DMS 273 (cell line): ENCODE results near the gene TOMM6.

Source experiments
- DNase-seq: peaks from one replicate; lab custom pipeline; 2025; ENCODE audit not compliant: unreplicated experiment; lab: John Stamatoyannopoulos, UW

TOMM6 gene

DNA sequence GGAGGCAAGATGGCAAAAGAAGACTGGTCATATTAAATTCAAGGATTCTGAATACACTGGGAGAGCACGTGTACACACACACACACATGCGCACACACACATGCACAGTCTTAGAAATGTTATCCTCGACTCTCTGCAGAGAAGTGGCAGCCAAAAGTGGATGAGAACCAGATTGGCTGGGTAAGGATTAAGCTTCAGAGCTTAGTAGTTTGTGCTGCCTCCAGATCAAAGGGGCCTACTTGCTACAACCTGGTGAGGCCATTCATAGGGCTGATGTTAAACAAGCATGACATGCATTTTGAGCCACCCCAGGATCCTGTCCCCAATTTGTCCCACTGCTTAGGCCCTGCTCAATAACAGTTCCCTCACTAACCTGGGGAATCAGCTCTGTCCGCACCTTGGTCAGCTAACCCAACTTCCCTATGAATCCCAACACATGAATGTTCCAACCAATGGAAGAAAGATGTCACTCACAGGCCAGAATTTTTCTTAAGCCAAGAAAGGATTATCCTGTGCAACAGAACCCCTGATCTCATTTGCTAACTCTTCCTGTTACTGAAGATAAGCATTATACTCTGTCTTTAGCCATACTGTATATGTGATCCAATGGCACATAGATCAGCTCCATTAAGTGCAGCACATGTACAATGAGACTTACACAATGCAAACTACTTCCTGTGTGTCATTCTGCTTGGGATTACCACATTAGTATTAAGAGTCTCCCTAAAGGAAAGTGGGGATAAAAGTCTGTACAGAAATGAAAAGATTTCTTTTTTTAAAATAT lies 31.0 kb downstream of the TOMM6 start:
- no peak for DNase-seq

GRCh38 chr6:41821266-41821665 lies 33.8 kb downstream of the TOMM6 start:
- no peak for DNase-seq

GRCh38 chr6:41822021-41822420 lies 34.5 kb downstream of the TOMM6 start:
- DNase-seq: no peak

DNA sequence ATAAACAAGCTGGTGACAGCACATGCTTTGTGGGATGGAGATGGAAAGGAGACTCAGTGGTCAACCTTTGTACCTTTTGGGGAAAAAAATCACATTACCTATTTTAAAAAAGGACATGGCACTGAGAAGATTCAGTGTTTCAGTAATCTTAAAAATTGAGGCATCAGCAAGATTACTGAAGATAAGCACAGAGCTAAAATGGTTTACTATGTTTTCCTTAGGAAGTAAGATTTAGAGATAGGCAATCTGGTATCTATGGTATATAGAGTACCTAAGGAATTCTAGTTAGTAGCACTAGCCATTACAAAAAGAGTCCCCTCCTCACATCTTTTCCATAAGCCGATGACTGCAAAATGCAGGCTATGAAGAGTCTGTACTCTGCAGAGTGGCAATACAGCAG lies 35.7 kb downstream of the TOMM6 start:
- no peak for DNase-seq

- no peak for DNase-seq
These were observed 37.4 kb downstream of the TOMM6 start for GRCh38 chr6:41824571-41825569.

DNA sequence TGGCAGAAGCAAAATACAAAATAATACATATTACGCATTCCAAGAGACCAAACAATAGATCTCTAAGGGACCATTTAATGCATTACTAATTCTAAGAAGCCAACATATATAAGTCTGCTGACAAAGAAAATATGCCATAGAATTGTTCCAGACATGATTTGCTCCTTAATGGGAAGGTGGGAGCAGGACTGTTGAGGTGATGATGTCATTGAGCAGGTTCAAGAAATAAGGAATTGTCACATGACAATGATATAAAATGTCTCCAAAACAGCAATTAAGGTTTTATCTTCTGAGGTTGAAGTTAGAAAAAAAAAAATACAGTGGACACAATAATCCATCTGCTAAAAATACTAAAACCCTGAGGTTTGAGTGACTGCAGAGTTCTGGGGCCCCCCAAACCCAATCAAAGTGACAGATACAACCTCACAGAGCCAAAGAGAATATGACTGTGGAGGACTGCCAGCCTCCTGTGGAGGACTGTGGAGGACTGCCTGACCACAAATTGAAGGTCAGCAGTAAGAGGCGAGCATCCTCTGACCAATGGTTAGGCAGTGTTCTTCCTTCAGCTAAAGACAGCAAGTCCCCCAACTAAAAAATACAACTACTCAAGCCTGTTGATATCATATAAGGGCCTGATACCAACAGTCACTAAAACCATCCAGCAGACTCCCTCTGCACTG lies 39.0 kb downstream of the TOMM6 start:
- no peak for DNase-seq

GRCh38 chr6:41832263-41832662 lies 44.8 kb downstream of the TOMM6 start:
- no peak for DNase-seq

DNA sequence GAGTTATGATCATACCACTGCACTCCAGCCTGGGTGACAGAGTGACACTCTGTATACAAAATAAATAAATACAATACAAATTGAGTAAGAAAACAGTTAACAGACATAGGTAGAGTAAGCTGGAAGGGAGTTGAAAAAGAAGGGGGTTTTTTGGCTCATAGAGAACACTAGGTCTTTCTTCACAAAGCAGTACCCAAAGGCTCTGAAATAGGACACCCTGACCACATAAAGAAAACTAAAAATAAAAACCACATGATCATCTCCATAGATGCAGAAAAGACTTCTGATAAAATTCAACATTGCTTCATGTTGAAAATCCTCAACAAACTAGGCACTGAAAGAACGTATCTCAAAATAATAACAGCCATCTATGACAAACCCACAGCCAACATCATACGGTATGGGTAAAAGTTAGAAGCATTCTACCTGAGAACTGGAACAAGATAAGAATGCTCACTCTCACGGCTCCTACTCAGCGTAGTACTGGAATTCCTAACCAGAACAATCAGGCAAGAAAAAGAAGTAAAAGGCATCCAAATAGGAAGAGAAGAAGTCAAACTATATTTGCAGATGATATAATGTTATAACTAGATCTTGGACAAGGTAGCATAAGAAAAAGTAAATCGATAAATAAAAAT lies 48.6 kb downstream of the TOMM6 start:
- no peak for DNase-seq

DNA sequence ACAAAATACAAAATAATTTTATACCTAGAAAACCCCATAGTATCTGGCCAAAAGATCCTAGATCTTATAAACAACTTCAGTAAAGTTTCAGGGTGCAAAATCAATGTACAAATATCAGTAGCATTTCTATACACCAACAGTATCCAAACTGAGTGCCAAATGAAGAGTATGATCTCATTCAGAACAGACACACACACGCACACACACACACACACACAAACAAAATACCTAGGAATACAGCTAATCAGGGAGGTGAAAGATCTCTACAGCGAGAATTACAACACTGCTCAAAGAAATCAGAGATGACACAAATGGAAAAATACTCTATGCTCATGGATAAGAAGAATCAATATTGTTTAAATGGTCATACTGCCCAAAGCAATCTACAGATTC lies 49.2 kb downstream of the TOMM6 start:
- no peak for DNase-seq
